Activated CD4-positive, alpha-beta T cell treated with anti-CD3 and anti-CD28 coated beads for 4 hours (primary cell): Measurements from ENCODE around the gene RAMP3.
"Not testable (repeated sequence)": the region's sequence is repeated elsewhere in the genome, so short reads cannot be mapped to it uniquely, and the experiment has no call there.

Source experiments
- DNase-seq, 2 donors: peaks; one replicate each; pipeline ENCODE4 v3.0.0-alpha.2; 2020

RAMP3 gene

GRCh38 chr7:45158471-45158870, 880 bp downstream of the RAMP3 start:
- DNase-seq = no peak

GRCh38 chr7:45159296-45159695, 1.7 kb downstream of the RAMP3 start:
- DNase-seq = no peak

- DNase-seq = no peak
Measured at GRCh38 chr7:45160417-45160881, 2.9 kb downstream of the RAMP3 start.

GRCh38 chr7:45161138-45161537, 3.5 kb downstream of the RAMP3 start:
- DNase-seq = no peak

- no peak for DNase-seq
Measured at GRCh38 chr7:45161842-45162241, 4.3 kb downstream of the RAMP3 start.

GRCh38 chr7:45162311-45162845, 4.8 kb downstream of the RAMP3 start:
- DNase-seq = no peak

- no peak for DNase-seq
Measured at GRCh38 chr7:45162943-45163691, 5.5 kb downstream of the RAMP3 start.

- DNase-seq = no peak
Measured at GRCh38 chr7:45163692-45164052, 6.1 kb downstream of the RAMP3 start.

- not testable (repeated sequence) for DNase-seq
Measured at GRCh38 chr7:45164271-45164670, 6.7 kb downstream of the RAMP3 start.

GRCh38 chr7:45165857-45166256, 8.3 kb downstream of the RAMP3 start:
- no peak for DNase-seq

GRCh38 chr7:45171946-45172345, 14.4 kb downstream of the RAMP3 start:
- no peak for DNase-seq

GRCh38 chr7:45173596-45174327, 16.2 kb downstream of the RAMP3 start:
- DNase-seq = no peak

GRCh38 chr7:45174328-45174610, 16.7 kb downstream of the RAMP3 start:
- no peak for DNase-seq

GRCh38 chr7:45174966-45175765, 17.6 kb downstream of the RAMP3 start:
- DNase-seq = no peak

GRCh38 chr7:45176091-45176490, 18.5 kb downstream of the RAMP3 start:
- no peak for DNase-seq

GRCh38 chr7:45176886-45177731, 19.5 kb downstream of the RAMP3 start:
- no peak for DNase-seq

- DNase-seq = no peak
Measured at GRCh38 chr7:45177801-45178200, 20.2 kb downstream of the RAMP3 start.

- no peak for DNase-seq
Measured at GRCh38 chr7:45178241-45179225, 20.9 kb downstream of the RAMP3 start.

GRCh38 chr7:45179666-45180065, 22.1 kb downstream of the RAMP3 start:
- DNase-seq = no peak

GRCh38 chr7:45180084-45180986, 22.7 kb downstream of the RAMP3 start:
- no peak for DNase-seq
